ENCODE measurements around the gene VWA8. TPM values are rescaled to one million over a fixed set of nuclear protein-coding genes. Genes with fewer than 3 reads are reported as not detected.

VWA8 gene
- polyA plus RNA-seq, 1 of the 3 experiments (the other 2 are of a cell fraction), result 5.5 TPM

DNA sequence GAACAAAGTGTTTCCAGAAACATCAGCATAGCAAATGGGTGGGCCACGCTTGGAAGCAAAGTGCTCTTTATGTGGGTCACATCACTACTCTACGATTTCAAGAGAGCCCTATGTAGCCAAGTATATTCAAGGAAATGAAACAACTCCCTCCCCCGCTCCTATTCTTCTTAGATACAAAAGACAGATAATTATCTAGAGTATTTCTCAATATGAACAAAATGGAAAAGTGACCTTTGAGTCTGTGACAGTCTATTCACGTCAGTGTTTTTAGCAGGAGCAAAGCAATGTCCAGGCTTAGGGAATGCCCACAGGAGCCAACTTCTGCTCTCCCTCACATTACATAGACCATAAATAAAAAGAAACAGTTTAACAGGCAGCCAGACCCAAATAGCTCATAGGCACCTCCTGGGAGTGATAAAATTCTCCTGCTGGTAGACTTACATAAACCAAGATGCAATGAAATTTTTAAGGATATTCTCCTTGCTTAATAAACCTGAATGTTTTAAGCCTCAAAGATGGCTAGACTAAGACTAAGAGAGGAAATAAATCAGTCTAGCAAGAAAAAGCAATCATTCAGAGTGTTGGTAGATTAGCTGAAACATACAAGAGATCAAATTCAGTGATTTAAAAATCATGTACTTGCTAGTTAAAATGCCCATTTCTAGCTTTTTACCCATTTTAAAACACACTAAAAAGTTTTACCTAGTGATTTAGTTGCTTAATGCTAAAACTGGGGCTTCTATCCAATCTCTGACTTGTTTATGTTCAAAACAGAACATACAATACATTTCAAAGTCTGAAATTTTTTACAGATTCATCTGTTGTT lies 320.7 kb downstream of the VWA8 start:
- Histone ChIP-seq H2AFZ (ENCODE audit: low read depth) (no peak overlapping the region), H3F3A (replicated peaks; ENCODE audit: insufficient read depth) (peaks cover 4% of the 10 kb centered on the region), H3K27ac (ENCODE audit: low read depth in 2 of 2, low read length in 1 of 2) (no peak overlapping the region), H3K4me1 (ENCODE audit: control insufficient read depth in 1 of 2, insufficient read depth in 2 of 2, low read depth in 1 of 2, low read length in 1 of 2) (peaks cover 4 to 8% of the 10 kb centered on the region in 2 experiments), H3K79me2 (ENCODE audit: insufficient read depth) (no peaks in the 10 kb centered on the region), H3K9me3 (no peaks in the 10 kb centered on the region), H3K9me2 (no peaks in the 10 kb centered on the region), H3K9ac (no peak overlapping the region), H3K27me3 (ENCODE audit: insufficient read depth) (no peaks in the 10 kb centered on the region), H3K4me2 (no peak overlapping the region), H3K36me3 (replicated peaks in 1 of 2; ENCODE audit: control insufficient read depth in 1 of 2, insufficient read depth in 2 of 2, low read length in 1 of 2) (no peaks in the 10 kb centered on the region), H4K20me1 (ENCODE audit: insufficient read depth) (no peaks in the 10 kb centered on the region), H3K4me3 (ENCODE audit: low read depth in 2 of 2, low read length in 1 of 2) (no peak overlapping the region)
- DNase-seq, result no peak
- WGBS (ENCODE audit: low lambda C conversion rate), result 84% methylated on average over 4 of the region's 4 CpGs
- no peak for TF ChIP-seq RXRA (IDR thresholded peaks at IDR 0.05; ENCODE audit: borderline replicate concordance, low read depth)
- TF ChIP-seq POLR2AphosphoS5 (IDR thresholded peaks at IDR 0.05; ENCODE audit: low read depth, low read length), result no peak
- TF ChIP-seq REST (IDR thresholded peaks at IDR 0.05; ENCODE audit: low read depth, low read length), result no peak
- ChIA-PET CTCF (interaction anchor here (1.7 kb wide), 1 partner anchor 12 kb away, joined by 5 read pairs; no protein-coding TSS in a partner anchor), POLR2A (no interaction called here)

DNA sequence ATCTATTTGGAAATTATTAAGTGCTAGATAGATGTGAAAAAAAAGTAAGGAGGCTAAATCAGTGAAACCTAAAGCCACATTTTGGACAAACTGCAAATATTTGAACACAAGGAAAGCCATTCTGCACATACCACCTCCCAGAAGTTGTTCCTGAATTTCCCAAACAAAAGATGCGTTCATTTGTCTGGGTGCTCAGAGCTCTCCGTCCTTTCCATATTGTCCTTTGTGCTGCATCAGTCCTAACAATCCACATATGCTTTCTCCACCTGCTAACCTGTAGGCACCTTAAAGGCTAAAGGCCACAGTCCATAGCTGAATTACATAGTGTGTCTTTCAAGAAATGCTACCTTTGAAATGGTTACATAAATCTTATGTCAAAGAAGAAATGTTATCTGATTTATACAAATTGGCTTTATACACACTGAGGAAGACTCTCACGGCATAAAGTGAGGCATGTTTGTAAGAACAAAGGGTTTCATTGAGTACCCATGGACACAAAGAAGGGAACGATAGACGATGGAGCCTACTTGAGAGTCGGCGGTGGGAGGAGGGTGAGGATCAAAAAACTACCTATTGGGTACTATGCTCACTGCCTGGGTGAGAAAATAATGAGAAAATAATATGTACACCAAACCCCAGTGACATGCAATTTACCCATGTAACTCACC lies 321.5 kb downstream of the VWA8 start:
- H3K4me3 ChIP-seq (ENCODE audit: low read depth in 2 of 2, low read length in 1 of 2), result no peak overlapping the region
- H3K4me2 ChIP-seq, result no peak overlapping the region
- CTCF ChIA-PET, result interaction anchor here (1.7 kb wide), 1 partner anchor 13 kb away, joined by 5 read pairs; no protein-coding TSS in a partner anchor
- no peak overlapping the region for H2AFZ ChIP-seq (ENCODE audit: low read depth)
- H3K4me1 ChIP-seq (ENCODE audit: control insufficient read depth in 1 of 2, insufficient read depth in 2 of 2, low read depth in 1 of 2, low read length in 1 of 2), result peaks cover under 1 to 4% of the 10 kb centered on the region in 2 experiments; a peak in 3 of 4 replicates
- WGBS (ENCODE audit: low lambda C conversion rate), result 96% methylated on average over 7 of the region's 7 CpGs
- no peak overlapping the region for H3K9ac ChIP-seq
- H3F3A ChIP-seq (replicated peaks; ENCODE audit: insufficient read depth), result no peaks in the 10 kb centered on the region
- POLR2A ChIA-PET, result no interaction called here
- no peaks in the 10 kb centered on the region for H3K9me2 ChIP-seq
- H3K36me3 ChIP-seq (replicated peaks in 1 of 2; ENCODE audit: control insufficient read depth in 1 of 2, insufficient read depth in 2 of 2, low read length in 1 of 2), result no peaks in the 10 kb centered on the region
- H3K79me2 ChIP-seq (ENCODE audit: insufficient read depth), result no peaks in the 10 kb centered on the region
- H4K20me1 ChIP-seq (ENCODE audit: insufficient read depth), result no peaks in the 10 kb centered on the region
- H3K27me3 ChIP-seq (ENCODE audit: insufficient read depth), result no peaks in the 10 kb centered on the region
- H3K9me3 ChIP-seq, result no peaks in the 10 kb centered on the region
- TF ChIP-seq GABPA (IDR thresholded peaks at IDR 0.05; ENCODE audit: low read depth), result no peak
- no peak for TF ChIP-seq FOXM1 (IDR thresholded peaks at IDR 0.05; ENCODE audit: low read depth)
- TF ChIP-seq FOSL2 (IDR thresholded peaks at IDR 0.05; ENCODE audit: borderline replicate concordance, low read depth), result no peak
- no peak for TF ChIP-seq TAF1 (IDR thresholded peaks at IDR 0.05; ENCODE audit: borderline replicate concordance, low read depth, low read length)
- TF ChIP-seq ELF1 (IDR thresholded peaks at IDR 0.05), result no peak
- TF ChIP-seq, protein P1, sequence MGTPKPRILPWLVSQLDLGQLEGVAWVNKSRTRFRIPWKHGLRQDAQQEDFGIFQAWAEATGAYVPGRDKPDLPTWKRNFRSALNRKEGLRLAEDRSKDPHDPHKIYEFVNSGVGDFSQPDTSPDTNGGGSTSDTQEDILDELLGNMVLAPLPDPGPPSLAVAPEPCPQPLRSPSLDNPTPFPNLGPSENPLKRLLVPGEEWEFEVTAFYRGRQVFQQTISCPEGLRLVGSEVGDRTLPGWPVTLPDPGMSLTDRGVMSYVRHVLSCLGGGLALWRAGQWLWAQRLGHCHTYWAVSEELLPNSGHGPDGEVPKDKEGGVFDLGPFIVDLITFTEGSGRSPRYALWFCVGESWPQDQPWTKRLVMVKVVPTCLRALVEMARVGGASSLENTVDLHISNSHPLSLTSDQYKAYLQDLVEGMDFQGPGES (IDR thresholded peaks at IDR 0.05; ENCODE audit: low read depth, low read length), result no peak
- TF ChIP-seq EP300 (IDR thresholded peaks at IDR 0.05; ENCODE audit: borderline replicate concordance in 1 of 2, low read depth in 1 of 2, low read length in 1 of 2), result no peak
- no peak for TF ChIP-seq MAX (IDR thresholded peaks at IDR 0.05; ENCODE audit: low read depth)
- no peak for TF ChIP-seq CHD2 (IDR thresholded peaks at IDR 0.05; ENCODE audit: low read length, partially characterized antibody)
- no peak for TF ChIP-seq SIN3A (IDR thresholded peaks at IDR 0.05; ENCODE audit: borderline replicate concordance, low read depth, low read length)
- no peak for TF ChIP-seq TEAD4 (IDR thresholded peaks at IDR 0.05; ENCODE audit: borderline replicate concordance, insufficient read depth)
- TF ChIP-seq USF2 (IDR thresholded peaks at IDR 0.05; ENCODE audit: borderline replicate concordance, low read depth, low read length), result no peak
- TF ChIP-seq ZBTB33 (IDR thresholded peaks at IDR 0.05; ENCODE audit: borderline replicate concordance, low read depth), result no peak
- no peak overlapping the region for H3K27ac ChIP-seq (ENCODE audit: low read depth in 2 of 2, low read length in 1 of 2)
- DNase-seq, result no peak
